Jurkat, Clone E6-1 (cell line): ENCODE measurements around the gene FOXN3.
"Not testable (repeated sequence)": the region's sequence is repeated elsewhere in the genome, so short reads cannot be mapped to it uniquely, and the experiment has no call there.

ENCODE experiments used
- DNase-seq: peaks from one replicate; pipeline ENCODE4 v3.0.0-alpha.2; 2011; ENCODE audit warnings: low read depth, low spot score
- H3K4me3 ChIP-seq: 2 replicates; pipeline ENCODE4 v1.5.1; 2011; ENCODE audit warnings: mild to moderate bottlenecking, low read length, control low read depth, moderate library complexity

FOXN3 gene

GRCh38 chr14:89205137-89205740, 211.8 kb downstream of the FOXN3 start:
- DNase-seq, result no peak

GRCh38 chr14:89202413-89203190, 214.4 kb downstream of the FOXN3 start:
- no peak for DNase-seq

More at GRCh38 chr14:89205137-89205740, 211.8 kb downstream of the FOXN3 start:
- H3K4me3 ChIP-seq, result no peak overlapping the region

GRCh38 chr14:89201645-89202044, 215.4 kb downstream of the FOXN3 start:
- peak; percentile 71 for DNase-seq

More at GRCh38 chr14:89202413-89203190, 214.4 kb downstream of the FOXN3 start:
- no peak overlapping the region for H3K4me3 ChIP-seq

GRCh38 chr14:89199357-89199756, 217.7 kb downstream of the FOXN3 start:
- H3K4me3 ChIP-seq, DNase-seq: not testable (repeated sequence)

More at GRCh38 chr14:89201645-89202044, 215.4 kb downstream of the FOXN3 start:
- no peak overlapping the region for H3K4me3 ChIP-seq

GRCh38 chr14:89198544-89199329, 218.3 kb downstream of the FOXN3 start:
- DNase-seq, result no peak

GRCh38 chr14:89197623-89198022, 219.4 kb downstream of the FOXN3 start:
- DNase-seq, result no peak
- no peak overlapping the region for H3K4me3 ChIP-seq

More at GRCh38 chr14:89198544-89199329, 218.3 kb downstream of the FOXN3 start:
- H3K4me3 ChIP-seq, result no peak overlapping the region

- DNase-seq, result no peak
- no peak overlapping the region for H3K4me3 ChIP-seq
Measured at GRCh38 chr14:89196545-89196944, 220.5 kb downstream of the FOXN3 start.

- no peak for DNase-seq
Measured at GRCh38 chr14:89194376-89194775, 222.7 kb downstream of the FOXN3 start.

GRCh38 chr14:89190765-89191513, 226.1 kb downstream of the FOXN3 start:
- H3K4me3 ChIP-seq, result no peak overlapping the region
- DNase-seq, result no peak

More at GRCh38 chr14:89194376-89194775, 222.7 kb downstream of the FOXN3 start:
- H3K4me3 ChIP-seq, result no peak overlapping the region

- DNase-seq, result no peak
- H3K4me3 ChIP-seq, result no peak overlapping the region
Measured at GRCh38 chr14:89188492-89188891, 228.5 kb downstream of the FOXN3 start.

- H3K4me3 ChIP-seq, result no peak overlapping the region
- no peak for DNase-seq
Measured at GRCh38 chr14:89187501-89187900, 229.5 kb downstream of the FOXN3 start.

GRCh38 chr14:89186856-89187376, 230.1 kb downstream of the FOXN3 start:
- DNase-seq, result no peak
- H3K4me3 ChIP-seq, result no peak overlapping the region

- DNase-seq, result no peak
- H3K4me3 ChIP-seq, result no peak overlapping the region
Measured at GRCh38 chr14:89185919-89186855, 230.8 kb downstream of the FOXN3 start.

GRCh38 chr14:89184952-89185351, 232.1 kb downstream of the FOXN3 start:
- DNase-seq, result no peak
- no peak overlapping the region for H3K4me3 ChIP-seq

GRCh38 chr14:89182326-89182725, 234.7 kb downstream of the FOXN3 start:
- DNase-seq, result no peak
- no peak overlapping the region for H3K4me3 ChIP-seq

- H3K4me3 ChIP-seq, result no peak overlapping the region
- DNase-seq, result no peak
Measured at GRCh38 chr14:89180546-89180945, 236.5 kb downstream of the FOXN3 start.

- H3K4me3 ChIP-seq, result no peak overlapping the region
- DNase-seq, result no peak
Measured at GRCh38 chr14:89179891-89180404, 237.1 kb downstream of the FOXN3 start.
